Dedifferentiated amniotic fluid mesenchymal stem cell (primary cell): ENCODE measurements around the gene COBL.

Source experiments
- DNase-seq: peaks from one replicate; pipeline ENCODE4 v3.0.0-alpha.2; 2016; ENCODE audit errors: extremely low spot score

COBL gene

GRCh38 chr7:51187941-51188340 is 128.7 kb downstream of the COBL start:
- DNase-seq: no peak

GRCh38 chr7:51186531-51186930 is 130.1 kb downstream of the COBL start:
- no peak for DNase-seq

- no peak for DNase-seq
These were observed 133.9 kb downstream of the COBL start for GRCh38 chr7:51182636-51183166.

- DNase-seq: no peak
These were observed 136.5 kb downstream of the COBL start for GRCh38 chr7:51180092-51180491.

GRCh38 chr7:51175992-51176388 is 140.6 kb downstream of the COBL start:
- DNase-seq: no peak

GRCh38 chr7:51175316-51175991 is 141.2 kb downstream of the COBL start:
- no peak for DNase-seq

GRCh38 chr7:51165337-51165736 is 151.3 kb downstream of the COBL start:
- no peak for DNase-seq

GRCh38 chr7:51162724-51163329 is 153.8 kb downstream of the COBL start:
- peak; percentile 80 for DNase-seq

GRCh38 chr7:51161937-51162336 is 154.7 kb downstream of the COBL start:
- DNase-seq: no peak

- peak; percentile 60 for DNase-seq
These were observed 155.5 kb downstream of the COBL start for GRCh38 chr7:51160990-51161615.

- DNase-seq: no peak
These were observed 156.2 kb downstream of the COBL start for GRCh38 chr7:51160411-51160810.

GRCh38 chr7:51158742-51159445 is 157.7 kb downstream of the COBL start:
- DNase-seq: no peak

- no peak for DNase-seq
These were observed 158.4 kb downstream of the COBL start for GRCh38 chr7:51158211-51158610.

- DNase-seq: no peak
These were observed 162.4 kb downstream of the COBL start for GRCh38 chr7:51154201-51154600.

- no peak for DNase-seq
These were observed 163.9 kb downstream of the COBL start for GRCh38 chr7:51152706-51153200.

GRCh38 chr7:51151455-51151854 is 165.2 kb downstream of the COBL start:
- no peak for DNase-seq

GRCh38 chr7:51150193-51150592 is 166.4 kb downstream of the COBL start:
- no peak for DNase-seq

GRCh38 chr7:51148216-51148615 is 168.4 kb downstream of the COBL start:
- DNase-seq: no peak

GRCh38 chr7:51146816-51147586 is 169.6 kb downstream of the COBL start:
- DNase-seq: no peak

GRCh38 chr7:51144178-51144577 is 172.4 kb downstream of the COBL start:
- no peak for DNase-seq

GRCh38 chr7:51142741-51143385 is 173.7 kb downstream of the COBL start:
- no peak for DNase-seq
